Measurements from ENCODE around the gene ICOS.

Gene ICOS

DNA sequence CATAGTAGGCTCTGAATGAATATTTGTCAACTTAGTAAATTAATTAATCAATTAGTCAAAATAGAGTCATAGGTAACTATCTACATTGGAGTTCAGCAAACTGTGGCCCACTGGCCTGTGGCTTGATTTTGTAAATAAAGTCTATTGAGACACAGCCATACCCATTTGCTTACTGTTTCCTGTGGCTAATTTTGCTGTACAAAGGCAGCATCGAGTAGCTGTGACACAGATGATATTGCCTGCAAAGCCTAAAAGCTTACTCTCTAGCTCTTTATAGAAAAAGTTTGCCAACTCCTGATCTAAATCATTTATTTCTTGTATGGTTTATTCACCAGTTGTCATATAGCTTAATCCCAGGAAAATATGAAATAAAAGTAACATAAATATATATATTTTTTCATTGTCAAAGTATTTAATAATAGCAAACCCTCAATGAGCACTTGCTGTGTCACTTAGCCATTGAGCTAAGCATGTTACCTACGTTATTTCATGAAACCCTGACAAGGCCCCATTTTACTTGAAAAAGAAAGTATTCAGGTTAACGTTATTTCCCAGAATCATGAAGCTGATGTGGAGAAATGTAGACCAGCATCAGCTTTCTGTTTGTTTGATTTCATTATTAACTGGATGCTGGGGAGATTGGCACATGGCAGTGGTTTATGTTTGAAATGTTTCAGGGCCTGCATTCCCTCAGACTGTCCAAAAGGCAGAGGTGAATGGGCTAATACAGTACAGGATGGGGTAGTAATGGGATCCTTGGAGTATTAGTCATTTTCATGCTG is 69.6 kb downstream of the ICOS start:
- TF ChIP-seq, protein P1, sequence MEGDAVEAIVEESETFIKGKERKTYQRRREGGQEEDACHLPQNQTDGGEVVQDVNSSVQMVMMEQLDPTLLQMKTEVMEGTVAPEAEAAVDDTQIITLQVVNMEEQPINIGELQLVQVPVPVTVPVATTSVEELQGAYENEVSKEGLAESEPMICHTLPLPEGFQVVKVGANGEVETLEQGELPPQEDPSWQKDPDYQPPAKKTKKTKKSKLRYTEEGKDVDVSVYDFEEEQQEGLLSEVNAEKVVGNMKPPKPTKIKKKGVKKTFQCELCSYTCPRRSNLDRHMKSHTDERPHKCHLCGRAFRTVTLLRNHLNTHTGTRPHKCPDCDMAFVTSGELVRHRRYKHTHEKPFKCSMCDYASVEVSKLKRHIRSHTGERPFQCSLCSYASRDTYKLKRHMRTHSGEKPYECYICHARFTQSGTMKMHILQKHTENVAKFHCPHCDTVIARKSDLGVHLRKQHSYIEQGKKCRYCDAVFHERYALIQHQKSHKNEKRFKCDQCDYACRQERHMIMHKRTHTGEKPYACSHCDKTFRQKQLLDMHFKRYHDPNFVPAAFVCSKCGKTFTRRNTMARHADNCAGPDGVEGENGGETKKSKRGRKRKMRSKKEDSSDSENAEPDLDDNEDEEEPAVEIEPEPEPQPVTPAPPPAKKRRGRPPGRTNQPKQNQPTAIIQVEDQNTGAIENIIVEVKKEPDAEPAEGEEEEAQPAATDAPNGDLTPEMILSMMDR (IDR thresholded peaks at IDR 0.05; ENCODE audit: insufficient read depth, missing control alignments), result no peak
- DNase-seq (ENCODE audit: insufficient read length, low spot score), result no peak
- FAIRE-seq, result no peak

DNA sequence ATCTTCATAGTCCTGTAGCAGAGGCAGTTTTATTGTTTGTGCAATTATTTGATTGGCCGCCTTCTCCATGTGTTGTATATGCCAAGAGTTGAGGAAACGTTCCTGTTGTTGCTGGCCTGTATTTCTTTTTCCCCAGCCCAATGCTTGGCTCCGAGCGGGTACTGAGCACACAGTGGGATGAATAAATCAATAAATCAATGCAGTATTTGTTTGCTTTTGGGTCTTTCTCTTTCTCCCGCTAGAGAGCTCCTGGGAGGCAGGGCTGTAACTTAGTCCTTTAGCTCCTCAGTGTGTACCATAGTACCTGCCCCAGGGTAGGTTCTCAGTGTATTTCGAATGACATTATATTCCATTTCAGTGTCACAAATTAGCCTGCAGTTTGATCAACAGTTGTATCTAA is 71.8 kb downstream of the ICOS start:
- FAIRE-seq (no peak), DNase-seq (ENCODE audit: insufficient read length, low spot score) (no peak)
- TF ChIP-seq, protein P1 (IDR thresholded peaks at IDR 0.05; ENCODE audit: insufficient read depth, missing control alignments), result no peak

GRCh38 chr2:204010628-204011560 is 74.3 kb downstream of the ICOS start:
- FAIRE-seq, result no peak
- TF ChIP-seq, protein P1 (IDR thresholded peaks at IDR 0.05; ENCODE audit: insufficient read depth, missing control alignments), result no peak
- DNase-seq (ENCODE audit: insufficient read length, low spot score), result no peak
